ENCODE results near the gene PMM2. TPM values are rescaled to one million over a fixed set of nuclear protein-coding genes. Genes with fewer than 3 reads are reported as not detected.
A peak's percentile ranks its signal among the peaks of the same experiment; 100 is the strongest.
"Not testable (repeated sequence)": the region's sequence is repeated elsewhere in the genome, so short reads cannot be mapped to it uniquely, and the experiment has no call there.

PMM2 gene
- polyA plus RNA-seq, 10 donors, result 18.0 to 25.5 (median 20.3) TPM

- DNase-seq, result no peak
Measured at GRCh38 chr16:8777217-8777616, 20.4 kb upstream of the PMM2 start.

DNA sequence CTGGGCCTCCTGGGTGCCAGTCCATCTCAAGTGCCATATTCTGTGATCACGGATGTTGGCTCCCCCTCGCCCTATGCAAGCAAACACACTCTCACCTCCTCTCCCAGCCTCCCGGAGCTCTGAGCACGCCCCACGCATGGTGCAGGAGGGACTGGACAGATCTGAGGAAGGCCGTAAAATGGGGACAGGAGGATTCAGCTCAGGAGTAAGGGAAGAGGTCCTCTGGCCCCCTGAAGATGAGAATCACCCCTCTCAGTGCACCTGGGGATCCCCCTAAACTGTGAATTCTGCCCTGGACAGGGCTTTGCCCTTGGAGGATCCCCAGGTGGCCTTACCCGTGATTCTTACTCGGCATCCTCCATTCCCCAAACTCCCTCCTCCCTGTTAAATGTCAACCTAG is 15.8 kb upstream of the PMM2 start:
- DNase-seq, result no peak

GRCh38 chr16:8782673-8783072 is 15.0 kb upstream of the PMM2 start:
- no peak for DNase-seq

DNA sequence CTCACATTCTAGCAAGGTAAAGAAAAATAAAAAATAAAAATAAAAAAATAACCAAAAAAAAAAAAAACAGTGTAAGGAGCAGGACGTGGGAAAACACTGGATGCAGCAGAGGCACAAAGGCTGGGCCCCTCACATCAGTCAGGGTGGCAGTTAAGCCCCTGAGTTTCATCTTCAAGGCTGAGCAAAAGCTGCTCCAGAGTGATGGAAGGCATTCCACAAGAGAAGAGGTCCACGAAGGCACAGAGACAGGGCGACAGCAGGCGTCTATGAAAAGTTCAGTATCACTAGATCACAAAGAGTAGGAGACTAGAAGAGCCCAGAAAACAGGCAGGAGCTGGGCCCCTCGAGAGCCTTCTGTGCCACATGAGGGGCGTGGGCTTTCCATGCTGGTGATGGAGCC is 12.2 kb upstream of the PMM2 start:
- no peak for DNase-seq

DNA sequence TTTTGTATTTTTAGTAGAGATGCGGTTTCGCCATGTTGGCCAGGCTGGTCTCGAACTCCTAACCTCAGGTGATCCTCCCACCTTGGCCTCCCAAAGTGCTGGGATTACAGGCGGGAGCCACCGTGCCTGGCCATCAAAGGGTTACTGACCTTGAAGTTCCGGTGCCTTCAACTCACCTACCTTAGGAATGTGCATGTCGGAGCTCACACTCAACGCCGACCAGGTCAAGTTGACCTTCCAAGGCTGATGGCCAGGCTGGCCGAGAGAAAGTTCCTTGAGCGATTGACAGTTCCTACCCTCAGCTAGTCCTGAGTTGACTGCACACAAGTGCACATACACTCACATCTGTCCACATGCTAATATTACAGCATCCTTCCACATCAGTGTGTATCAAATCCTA is 11.3 kb upstream of the PMM2 start:
- not testable (repeated sequence) for DNase-seq

GRCh38 chr16:8788578-8789172 is 9.0 kb upstream of the PMM2 start:
- DNase-seq, result no peak

GRCh38 chr16:8795091-8795490 is 2.5 kb upstream of the PMM2 start:
- DNase-seq, result no peak

- no peak for DNase-seq
Measured at GRCh38 chr16:8795818-8796217, 1.8 kb upstream of the PMM2 start.

DNA sequence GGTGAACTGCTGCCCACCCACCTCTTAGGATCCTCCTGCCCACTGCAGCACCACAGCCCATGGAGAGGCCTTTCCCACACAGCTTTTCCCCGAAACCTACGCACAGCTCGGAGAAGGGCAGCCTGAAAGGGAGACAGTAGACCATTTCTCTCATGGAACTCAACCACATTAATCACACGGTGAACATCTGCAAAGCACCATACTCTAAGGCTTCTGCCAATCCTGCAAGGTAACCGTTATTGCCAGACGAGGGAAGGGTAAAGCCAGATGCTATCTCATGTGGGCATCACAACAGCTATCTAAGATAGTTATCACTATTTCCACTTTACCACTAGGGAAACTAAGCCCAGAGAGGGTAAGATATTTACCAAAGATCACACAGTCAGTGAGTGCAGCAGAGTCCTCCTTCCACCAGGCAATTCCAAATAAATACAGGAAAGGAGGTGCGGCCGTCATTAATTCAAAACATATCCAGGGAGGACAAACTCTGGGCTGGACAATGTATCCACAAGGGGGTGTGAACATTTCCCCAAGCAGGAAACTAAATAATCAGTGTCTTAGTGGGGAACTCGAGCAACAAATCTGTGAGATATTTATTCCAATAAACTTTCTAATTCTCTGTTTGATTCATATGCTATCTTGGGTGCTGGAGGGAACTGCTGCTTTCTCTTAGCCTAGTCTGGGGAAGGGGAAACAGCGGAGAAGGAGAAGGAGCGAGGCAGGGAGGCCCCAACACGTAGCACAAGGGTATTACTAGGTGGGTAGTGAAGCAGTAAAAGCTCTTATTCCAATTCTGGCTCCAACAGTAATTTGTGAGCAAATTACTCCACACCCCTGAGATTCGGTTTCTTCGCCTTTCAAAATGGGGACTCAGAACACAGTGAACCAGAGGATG is 923 bp upstream of the PMM2 start:
- peak in 1 of 3 donors; percentile 1 for DNase-seq

DNA sequence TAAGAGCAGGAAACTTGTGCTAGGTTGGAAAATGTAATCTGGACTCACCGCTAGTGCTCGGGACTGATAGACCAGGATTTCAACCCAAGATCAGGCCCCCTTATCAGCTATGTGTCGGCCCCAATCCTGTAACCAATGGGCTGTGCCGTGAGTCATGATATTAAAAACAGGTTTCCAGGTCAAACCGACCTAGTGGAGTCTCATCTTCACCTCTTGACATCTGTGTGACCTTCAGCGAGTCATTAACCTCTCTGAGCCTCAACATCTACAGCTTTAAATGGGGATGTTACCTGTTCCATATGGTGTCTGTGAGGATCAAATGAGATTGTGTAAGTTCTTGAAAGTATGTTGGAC is 512 bp downstream of the PMM2 start:
- peak in 2 of 3 donors; percentile 6 to 24 for DNase-seq

- no peak for DNase-seq
Measured at GRCh38 chr16:8798535-8799157, 1.0 kb downstream of the PMM2 start.

- no peak for DNase-seq
Measured at GRCh38 chr16:8801701-8802100, 4.1 kb downstream of the PMM2 start.

DNA sequence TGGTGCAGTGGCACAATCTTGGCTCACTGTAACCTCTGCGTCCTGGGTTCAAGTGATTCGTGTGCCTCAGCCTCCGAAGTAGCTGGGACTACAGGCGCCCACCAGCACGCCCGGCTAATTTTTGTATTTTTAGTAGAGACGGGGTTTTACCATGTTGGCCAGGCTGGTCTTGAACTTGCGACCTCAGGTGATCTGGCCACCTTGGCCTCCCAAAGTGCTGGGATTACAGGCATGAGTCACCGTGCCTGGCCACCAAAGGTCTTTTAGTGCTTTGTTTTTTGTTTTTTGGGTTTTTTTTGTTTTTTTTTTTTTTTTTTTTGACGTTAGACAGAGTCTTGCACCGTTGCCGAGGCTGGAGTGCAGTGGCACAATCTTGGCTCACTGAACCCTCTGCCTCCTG is 6.1 kb downstream of the PMM2 start:
- DNase-seq, result not testable (repeated sequence)

DNA sequence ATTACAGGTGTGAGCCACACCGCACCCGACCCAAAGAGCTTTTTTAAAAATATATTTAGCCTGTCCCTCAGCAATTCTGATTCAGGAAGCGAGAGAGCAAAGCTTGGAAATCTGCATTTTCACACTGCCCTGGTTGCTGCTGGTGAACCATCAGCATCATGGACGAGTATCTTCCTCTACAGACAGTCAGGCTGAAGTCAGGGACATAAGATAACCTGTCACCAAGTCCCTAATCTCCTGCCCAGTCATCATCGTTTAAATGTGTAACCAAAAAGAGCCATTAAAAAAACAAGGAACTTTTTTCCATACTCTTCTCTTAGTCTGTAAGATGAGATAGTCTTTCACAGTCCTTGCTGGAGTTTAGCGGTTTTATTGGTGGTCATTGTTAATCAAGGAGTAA is 6.7 kb downstream of the PMM2 start:
- DNase-seq, result no peak

DNA sequence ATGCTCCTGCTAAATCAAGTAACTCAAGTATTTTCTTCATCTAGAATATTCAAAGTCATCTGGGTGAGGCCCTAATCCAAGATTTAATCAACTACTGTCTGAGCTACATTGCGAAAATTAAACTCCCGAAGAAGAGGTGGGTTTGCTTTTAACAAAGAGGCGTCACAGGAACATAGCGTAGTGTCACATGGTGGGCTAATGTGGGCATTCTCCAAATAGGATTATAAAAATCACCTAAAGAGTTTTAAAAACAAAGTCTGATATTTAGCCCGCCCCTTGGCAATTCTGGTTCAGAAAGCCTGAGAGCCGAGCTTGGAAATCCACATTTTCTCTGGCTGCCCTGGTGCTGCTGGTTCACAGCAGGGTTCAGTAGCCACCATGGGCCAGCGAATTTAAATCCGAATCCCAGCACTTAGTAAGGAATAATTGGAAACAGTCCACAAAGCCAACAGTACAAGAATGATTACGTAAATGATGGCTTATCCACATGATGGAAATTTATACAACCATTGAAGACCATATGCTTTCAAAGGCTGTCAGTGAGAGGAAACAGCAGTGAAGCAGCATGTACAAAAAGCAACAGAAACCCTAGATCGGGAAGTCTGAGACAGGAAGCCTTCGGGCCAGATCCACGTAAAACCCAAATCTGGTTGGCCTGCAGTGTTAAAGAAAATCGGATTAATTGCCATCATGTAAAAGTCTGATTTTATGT is 8.8 kb downstream of the PMM2 start:
- DNase-seq, result no peak

- no peak for DNase-seq
Measured at GRCh38 chr16:8807189-8807588, 9.6 kb downstream of the PMM2 start.

DNA sequence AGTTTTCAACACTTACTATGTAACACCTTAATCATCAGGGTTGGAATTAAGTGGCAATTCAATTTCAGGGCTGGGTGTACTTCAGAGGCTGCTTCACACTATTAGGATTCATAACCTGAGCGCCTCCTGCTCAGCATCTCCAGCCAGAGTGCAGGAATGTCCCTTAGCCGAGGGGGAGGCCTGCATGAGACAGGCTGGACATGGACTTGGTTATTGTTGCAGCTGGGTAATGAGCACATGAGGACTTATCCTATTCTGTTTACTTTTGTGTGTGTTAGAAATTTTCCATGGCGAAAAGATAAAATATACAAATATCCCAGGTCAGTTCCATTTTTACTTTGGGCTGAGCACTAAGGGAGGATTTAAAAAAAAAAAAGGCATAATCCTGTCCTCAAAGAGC is 10.4 kb downstream of the PMM2 start:
- no peak for DNase-seq

DNA sequence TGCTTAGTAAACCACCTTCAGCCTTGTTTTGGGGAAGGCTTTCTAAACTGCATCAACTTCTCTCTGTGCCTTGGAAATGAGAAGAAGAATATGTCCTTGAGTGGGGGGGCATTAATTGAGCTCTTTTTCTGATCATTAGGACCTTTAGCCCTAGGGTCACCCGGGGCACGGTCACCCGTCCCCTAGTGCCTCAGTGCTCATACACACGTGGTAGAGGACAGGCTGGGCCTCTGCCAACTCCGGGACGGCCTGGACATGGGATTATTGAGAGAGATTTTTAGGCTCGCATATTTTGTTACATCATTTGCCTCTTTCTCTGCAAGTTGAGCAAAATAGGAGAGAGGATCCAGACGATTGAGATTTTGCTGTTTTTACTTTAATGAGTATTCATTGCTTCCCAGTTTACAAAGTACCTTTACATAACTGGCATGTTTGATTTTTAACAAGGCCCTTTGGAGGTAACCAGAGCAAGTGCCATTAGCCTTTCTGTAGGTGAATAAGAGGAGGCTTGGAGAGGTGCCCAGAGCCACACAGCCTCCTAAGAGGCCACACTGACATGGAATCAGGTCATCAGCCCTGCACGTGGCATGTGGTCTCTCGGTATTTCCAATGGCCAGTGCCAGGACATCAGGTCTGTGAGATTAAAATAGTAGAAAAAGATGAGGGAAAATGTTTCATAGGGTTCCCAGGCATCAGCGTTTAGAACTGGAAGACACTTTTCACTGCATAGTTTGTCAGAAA is 11.1 kb downstream of the PMM2 start:
- no peak for DNase-seq

GRCh38 chr16:8812162-8812843 is 14.7 kb downstream of the PMM2 start:
- no peak for DNase-seq

DNA sequence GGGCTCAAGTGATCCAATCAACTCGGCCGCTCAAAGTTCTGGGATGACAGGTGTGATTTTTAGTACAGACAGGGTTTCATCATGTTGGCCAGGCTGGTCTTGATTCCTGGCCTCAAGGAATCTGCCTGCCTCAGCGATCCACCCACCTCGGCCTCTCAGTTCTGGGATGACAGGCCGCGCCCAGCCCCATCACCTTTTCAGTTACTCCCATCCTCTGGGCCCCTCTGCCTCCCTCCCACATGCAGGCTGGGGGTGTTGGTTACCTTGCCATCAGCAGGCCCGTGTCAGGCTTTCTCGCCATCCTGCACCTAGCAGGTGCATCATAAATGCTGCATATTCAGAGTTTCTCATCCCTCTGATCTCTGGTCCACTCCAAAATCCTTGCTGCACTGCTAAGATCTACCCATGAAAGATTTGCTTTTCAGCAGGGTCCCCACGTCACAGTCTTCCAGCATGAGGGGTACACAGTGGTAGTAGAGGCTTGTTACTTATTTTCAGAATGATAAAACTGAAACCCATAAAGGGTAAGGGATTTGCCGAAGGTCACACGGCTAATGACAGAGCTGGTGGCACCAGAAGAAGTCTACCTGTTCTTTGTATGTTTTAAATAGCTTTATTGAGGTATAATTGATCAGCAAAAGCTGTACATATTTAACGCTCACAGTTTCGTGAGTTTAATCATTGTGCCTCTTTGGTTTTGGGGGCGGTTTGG is 16.6 kb downstream of the PMM2 start:
- DNase-seq, result no peak
